GM12874 (cell line): ENCODE data around the gene NDUFA13.

Experiments used
- TF ChIP-seq, protein P1 (sequence below): IDR thresholded peaks from 2 replicates; pipeline ENCODE4 v1.5.1; 2011; ENCODE audit warnings: low read depth, mild to moderate bottlenecking, control low read depth, low read length, moderate library complexity; ENCODE audit not compliant: insufficient read depth

NDUFA13 gene

DNA sequence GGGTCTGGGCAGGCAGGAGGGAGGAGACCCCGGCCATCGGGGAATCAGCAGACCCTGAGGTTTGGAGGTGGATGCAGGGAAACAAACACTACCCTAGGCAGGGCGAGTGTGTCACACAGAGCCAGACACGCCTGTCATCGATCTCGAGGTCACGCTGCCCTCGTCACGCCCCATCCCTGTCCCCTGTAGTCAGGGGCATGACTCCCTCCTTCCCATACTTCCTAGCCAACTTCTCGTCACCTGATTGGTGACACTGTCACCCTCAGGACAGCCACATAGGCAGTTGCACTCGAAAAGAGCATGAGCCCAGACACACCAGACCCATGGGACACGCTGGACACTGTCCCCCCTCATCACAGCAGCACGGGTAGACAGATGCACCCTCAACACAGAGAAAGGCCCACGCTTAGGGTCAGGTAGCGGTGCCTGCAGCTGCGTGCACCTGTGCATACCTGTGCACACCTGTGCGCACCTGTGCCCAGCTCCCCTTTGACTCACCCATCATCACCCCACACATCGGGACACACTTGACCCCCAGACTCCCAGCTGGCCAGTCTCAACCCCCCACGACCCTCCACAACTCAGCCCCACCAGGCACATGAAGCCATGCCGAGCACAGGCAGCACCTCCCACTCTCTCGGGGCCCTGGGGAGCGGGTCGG is 33.9 kb downstream of the NDUFA13 start:
- TF ChIP-seq, protein P1, sequence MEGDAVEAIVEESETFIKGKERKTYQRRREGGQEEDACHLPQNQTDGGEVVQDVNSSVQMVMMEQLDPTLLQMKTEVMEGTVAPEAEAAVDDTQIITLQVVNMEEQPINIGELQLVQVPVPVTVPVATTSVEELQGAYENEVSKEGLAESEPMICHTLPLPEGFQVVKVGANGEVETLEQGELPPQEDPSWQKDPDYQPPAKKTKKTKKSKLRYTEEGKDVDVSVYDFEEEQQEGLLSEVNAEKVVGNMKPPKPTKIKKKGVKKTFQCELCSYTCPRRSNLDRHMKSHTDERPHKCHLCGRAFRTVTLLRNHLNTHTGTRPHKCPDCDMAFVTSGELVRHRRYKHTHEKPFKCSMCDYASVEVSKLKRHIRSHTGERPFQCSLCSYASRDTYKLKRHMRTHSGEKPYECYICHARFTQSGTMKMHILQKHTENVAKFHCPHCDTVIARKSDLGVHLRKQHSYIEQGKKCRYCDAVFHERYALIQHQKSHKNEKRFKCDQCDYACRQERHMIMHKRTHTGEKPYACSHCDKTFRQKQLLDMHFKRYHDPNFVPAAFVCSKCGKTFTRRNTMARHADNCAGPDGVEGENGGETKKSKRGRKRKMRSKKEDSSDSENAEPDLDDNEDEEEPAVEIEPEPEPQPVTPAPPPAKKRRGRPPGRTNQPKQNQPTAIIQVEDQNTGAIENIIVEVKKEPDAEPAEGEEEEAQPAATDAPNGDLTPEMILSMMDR = no peak

DNA sequence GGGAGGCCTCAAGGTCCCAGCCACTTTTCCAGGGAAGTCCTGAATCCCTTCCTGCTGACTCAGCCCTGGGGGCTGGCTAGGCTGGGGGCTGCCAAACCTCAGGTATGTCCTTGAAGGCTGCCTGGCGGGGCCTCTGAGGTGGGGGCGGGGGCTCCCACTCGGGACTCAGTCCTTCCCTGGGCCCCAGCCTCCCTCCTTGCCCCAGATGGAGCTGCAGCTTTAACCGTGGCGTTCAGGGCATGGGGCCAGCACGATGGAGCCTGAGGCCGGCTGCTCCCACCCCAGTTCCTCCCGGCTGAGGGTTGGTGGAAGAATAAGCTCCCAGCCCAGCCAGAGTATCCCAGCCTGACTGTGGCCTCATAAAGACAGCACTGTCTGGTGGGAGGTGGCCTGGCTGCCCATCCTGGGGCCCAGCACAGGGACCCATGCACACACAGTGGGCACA is 34.5 kb downstream of the NDUFA13 start:
- TF ChIP-seq, protein P1 = no peak

DNA sequence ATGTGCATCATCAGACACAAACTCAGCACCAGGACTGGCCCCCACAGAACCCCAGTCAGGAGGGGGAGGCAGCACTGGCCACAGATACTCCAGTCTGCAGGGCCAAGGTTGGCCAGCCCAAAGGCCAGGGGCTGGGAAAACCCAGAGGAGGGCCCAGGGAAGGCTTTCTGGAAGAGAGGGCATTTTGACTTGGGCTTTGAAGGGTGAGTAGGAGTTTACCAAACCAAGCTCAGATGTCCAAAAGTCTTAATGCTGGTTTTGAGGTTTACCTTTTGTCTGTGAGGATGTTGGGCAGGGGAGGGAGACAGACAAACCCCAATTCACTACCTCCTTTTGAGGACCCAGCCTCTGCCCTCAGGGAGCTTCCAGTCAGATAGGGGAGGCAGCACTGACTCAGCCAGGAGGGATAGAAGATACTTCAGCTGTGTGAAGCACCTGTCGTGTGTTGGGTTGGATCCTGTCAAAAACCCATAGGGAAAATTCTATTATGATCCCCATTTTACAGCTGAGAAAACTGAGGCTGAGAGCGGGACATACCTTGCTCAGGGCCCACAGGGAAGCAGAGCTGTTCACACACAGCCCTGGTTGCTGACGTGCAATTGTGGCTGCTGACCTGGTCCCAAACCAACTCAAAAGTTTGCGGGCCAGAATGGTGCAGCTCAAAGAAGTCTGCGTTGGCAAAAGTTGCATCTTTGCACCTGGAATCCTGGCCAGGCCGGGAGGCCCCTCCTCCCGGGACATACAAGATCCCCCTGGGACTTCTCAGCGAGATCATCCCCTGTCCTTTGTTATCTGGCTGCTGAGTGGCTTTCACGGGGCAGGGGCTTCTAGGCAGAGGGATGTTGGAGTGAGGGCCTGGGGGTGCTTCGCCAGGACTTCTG is 35.2 kb downstream of the NDUFA13 start:
- TF ChIP-seq, protein P1 = no peak

- TF ChIP-seq, protein P1 = no peak
Measured at GRCh38 chr19:19551853-19552192, 35.8 kb downstream of the NDUFA13 start.

DNA sequence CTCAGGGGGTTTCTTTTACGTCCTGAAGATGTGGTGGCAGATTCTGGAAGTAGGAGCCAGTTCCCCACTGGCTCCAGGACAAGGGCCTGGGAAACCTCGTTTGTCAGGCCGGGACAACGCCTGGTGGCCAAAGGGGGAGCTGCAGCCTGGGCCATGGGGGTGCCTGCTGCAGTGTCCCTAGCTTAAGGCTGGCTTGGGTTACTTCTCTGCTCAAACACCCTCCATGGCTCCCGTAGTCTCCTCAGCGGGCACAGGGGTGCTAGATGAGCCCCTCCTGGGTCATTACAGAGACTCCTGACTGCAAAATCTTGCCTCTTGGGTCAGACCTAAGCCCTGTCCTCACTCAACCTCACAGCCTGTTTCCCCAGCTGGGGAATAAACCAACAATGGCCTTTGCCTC is 36.8 kb downstream of the NDUFA13 start:
- TF ChIP-seq, protein P1 = peak; percentile 86

GRCh38 chr19:19553670-19554069 is 37.6 kb downstream of the NDUFA13 start:
- TF ChIP-seq, protein P1 = no peak

DNA sequence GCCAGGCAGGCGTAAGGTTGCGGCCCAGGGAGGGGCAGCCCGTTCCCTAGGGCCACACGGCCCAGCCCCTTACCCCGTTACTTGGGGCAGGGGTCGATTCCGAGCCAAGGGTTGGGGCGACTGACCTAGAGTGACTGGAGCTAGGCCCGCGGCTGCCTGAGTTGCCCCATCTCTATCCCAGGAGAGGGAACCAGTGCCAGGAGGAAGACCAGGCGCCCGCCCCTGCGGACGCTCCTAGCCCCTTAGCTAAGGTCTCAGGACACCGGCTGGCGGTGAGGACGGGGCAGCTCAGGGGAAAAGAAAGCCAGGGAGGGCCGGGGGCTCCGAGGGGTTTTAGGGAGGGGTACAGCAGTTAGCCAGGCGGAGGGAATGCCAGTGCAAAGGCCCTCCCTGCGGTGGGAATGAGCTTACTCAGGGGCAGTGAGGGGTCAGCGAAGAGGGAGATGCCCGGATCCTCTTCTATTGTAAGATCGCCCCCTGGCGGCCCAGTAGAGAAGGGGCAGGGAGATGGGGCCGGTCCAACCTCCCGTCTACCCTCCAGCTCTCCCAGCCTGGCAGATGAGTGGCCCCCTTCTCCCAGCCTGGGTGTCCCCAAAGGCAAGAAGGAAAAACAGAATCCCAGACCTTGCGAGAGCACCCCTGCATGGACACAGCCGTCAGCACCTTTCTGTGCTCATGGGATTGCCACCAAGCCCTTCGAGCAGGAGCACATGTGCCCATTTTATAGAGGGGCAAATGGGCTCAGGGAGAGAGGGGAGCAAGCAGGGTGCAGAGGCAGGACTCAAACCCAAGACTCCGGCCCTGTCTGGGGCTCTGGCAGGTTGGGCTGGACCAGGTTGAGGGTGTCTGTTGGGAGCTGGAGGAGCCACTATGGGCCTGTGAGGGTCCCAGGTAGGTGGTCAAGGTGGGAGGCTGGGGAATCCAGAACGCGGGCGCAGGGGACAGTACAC is 38.3 kb downstream of the NDUFA13 start:
- TF ChIP-seq, protein P1 = peak; percentile 91
